SJCRH30 (cell line): ENCODE measurements around the gene STXBP5. TPM values are rescaled to one million over a fixed set of nuclear protein-coding genes. Genes with fewer than 3 reads are reported as not detected.

Experiments
- DNase-seq, 2 experiments: peaks; one replicate each; pipeline ENCODE4 v3.0.0-alpha.2; 2015 to 2020
- H3K27ac ChIP-seq: fragments of 250-450 bp; sonication (Bioruptor Pico); 2 replicates; pipeline ENCODE4 v1.5.1; 2020; ENCODE audit warnings: mild to moderate bottlenecking, moderate library complexity
- H3K27me3 ChIP-seq: fragments of 250-450 bp; sonication (Bioruptor Pico); 2 replicates; pipeline ENCODE4 v1.5.1; 2020; ENCODE audit warnings: mild to moderate bottlenecking, moderate library complexity
- H3K36me3 ChIP-seq: fragments of 250-450 bp; sonication (Bioruptor Pico); 2 replicates; pipeline ENCODE4 v1.5.1; 2020; ENCODE audit warnings: mild to moderate bottlenecking, moderate library complexity
- H3K4me1 ChIP-seq: fragments of 250-450 bp; sonication (Bioruptor Pico); 2 replicates; pipeline ENCODE4 v1.5.1; 2020; ENCODE audit warnings: mild to moderate bottlenecking, moderate library complexity
- H3K4me3 ChIP-seq: fragments of 250-450 bp; sonication (Bioruptor Pico); 2 replicates; pipeline ENCODE4 v1.5.1; 2020; ENCODE audit warnings: mild to moderate bottlenecking, moderate library complexity
- H3K9me3 ChIP-seq: fragments of 250-450 bp; sonication (Bioruptor Pico); replicated peaks from 2 replicates; pipeline ENCODE4 v1.5.1; 2020; ENCODE audit warnings: mild to moderate bottlenecking, moderate library complexity
- total RNA-seq: library from RNA; depleted of rRNA; stranded (reverse); fragments of >200 nt; shearing (Covaris generic); gene quantifications from 2 replicates; pipeline ENCODE4 v1.2.3, GENCODE V29; 2014

Gene STXBP5
- total RNA-seq, 1 experiment from 2014 or later: 33.4 TPM

GRCh38 chr6:147298461-147298860 is 94.2 kb downstream of the STXBP5 start:
- DNase-seq: no peak
- Histone ChIP-seq H3K4me1 (no peaks in the 10 kb centered on the region), H3K27me3 (no peaks in the 10 kb centered on the region), H3K4me3 (no peak overlapping the region), H3K27ac (no peak overlapping the region), H3K36me3 (peaks cover 84% of the 10 kb centered on the region), H3K9me3 (peaks cover 10% of the 10 kb centered on the region)

GRCh38 chr6:147299035-147299434 is 94.8 kb downstream of the STXBP5 start:
- no peak for DNase-seq
- H3K27ac ChIP-seq: no peak overlapping the region
- no peak overlapping the region for H3K4me3 ChIP-seq
- H3K27me3 ChIP-seq: no peaks in the 10 kb centered on the region
- H3K9me3 ChIP-seq: peaks cover 14% of the 10 kb centered on the region
- H3K36me3 ChIP-seq: peaks cover 84% of the 10 kb centered on the region
- H3K4me1 ChIP-seq: no peaks in the 10 kb centered on the region

GRCh38 chr6:147301070-147301469 is 96.9 kb downstream of the STXBP5 start:
- H3K27me3 ChIP-seq: no peaks in the 10 kb centered on the region
- no peak overlapping the region for H3K27ac ChIP-seq
- H3K4me3 ChIP-seq: no peak overlapping the region
- H3K36me3 ChIP-seq: peaks cover 85% of the 10 kb centered on the region
- no peak for DNase-seq
- no peaks in the 10 kb centered on the region for H3K4me1 ChIP-seq
- peaks cover 14% of the 10 kb centered on the region for H3K9me3 ChIP-seq

- Histone ChIP-seq H3K27ac (no peak overlapping the region), H3K4me1 (no peaks in the 10 kb centered on the region), H3K9me3 (peaks cover 9% of the 10 kb centered on the region), H3K27me3 (no peaks in the 10 kb centered on the region), H3K4me3 (no peak overlapping the region), H3K36me3 (peaks cover 66% of the 10 kb centered on the region)
- DNase-seq: no peak
Observed at GRCh38 chr6:147304016-147304415, 99.8 kb downstream of the STXBP5 start.

GRCh38 chr6:147310521-147310920 is 106.3 kb downstream of the STXBP5 start:
- no peaks in the 10 kb centered on the region for H3K9me3 ChIP-seq
- H3K27ac ChIP-seq: no peak overlapping the region
- H3K36me3 ChIP-seq: peaks cover 57% of the 10 kb centered on the region
- H3K4me3 ChIP-seq: no peak overlapping the region
- no peak for DNase-seq
- H3K27me3 ChIP-seq: no peaks in the 10 kb centered on the region
- H3K4me1 ChIP-seq: no peaks in the 10 kb centered on the region

- H3K27ac ChIP-seq: no peak overlapping the region
- no peak overlapping the region for H3K4me3 ChIP-seq
- no peaks in the 10 kb centered on the region for H3K4me1 ChIP-seq
- no peaks in the 10 kb centered on the region for H3K27me3 ChIP-seq
- no peaks in the 10 kb centered on the region for H3K9me3 ChIP-seq
- DNase-seq: no peak
- peaks cover 57% of the 10 kb centered on the region for H3K36me3 ChIP-seq
Observed at GRCh38 chr6:147311218-147311617, 107.0 kb downstream of the STXBP5 start.

GRCh38 chr6:147321260-147321659 is 117.0 kb downstream of the STXBP5 start:
- H3K4me3 ChIP-seq: no peak overlapping the region
- no peaks in the 10 kb centered on the region for H3K9me3 ChIP-seq
- H3K27ac ChIP-seq: no peak overlapping the region
- peaks cover 79% of the 10 kb centered on the region for H3K36me3 ChIP-seq
- DNase-seq: no peak
- no peaks in the 10 kb centered on the region for H3K27me3 ChIP-seq
- H3K4me1 ChIP-seq: no peaks in the 10 kb centered on the region

GRCh38 chr6:147322299-147323162 is 118.3 kb downstream of the STXBP5 start:
- no peak overlapping the region for H3K4me3 ChIP-seq
- H3K4me1 ChIP-seq: no peaks in the 10 kb centered on the region
- H3K27me3 ChIP-seq: no peaks in the 10 kb centered on the region
- H3K27ac ChIP-seq: no peak overlapping the region
- peaks cover 79% of the 10 kb centered on the region for H3K36me3 ChIP-seq
- H3K9me3 ChIP-seq: no peaks in the 10 kb centered on the region
- no peak for DNase-seq

- no peaks in the 10 kb centered on the region for H3K4me1 ChIP-seq
- no peak overlapping the region for H3K27ac ChIP-seq
- H3K9me3 ChIP-seq: no peaks in the 10 kb centered on the region
- DNase-seq: no peak
- H3K4me3 ChIP-seq: no peak overlapping the region
- peaks cover 77% of the 10 kb centered on the region for H3K36me3 ChIP-seq
- no peaks in the 10 kb centered on the region for H3K27me3 ChIP-seq
Observed at GRCh38 chr6:147325557-147325956, 121.3 kb downstream of the STXBP5 start.

GRCh38 chr6:147331401-147331800 is 127.2 kb downstream of the STXBP5 start:
- Histone ChIP-seq H3K9me3 (no peaks in the 10 kb centered on the region), H3K36me3 (peaks cover 70% of the 10 kb centered on the region), H3K4me3 (no peak overlapping the region), H3K4me1 (no peaks in the 10 kb centered on the region), H3K27me3 (no peaks in the 10 kb centered on the region), H3K27ac (no peak overlapping the region)
- DNase-seq: no peak

- H3K27me3 ChIP-seq: no peaks in the 10 kb centered on the region
- no peak overlapping the region for H3K27ac ChIP-seq
- no peaks in the 10 kb centered on the region for H3K4me1 ChIP-seq
- H3K4me3 ChIP-seq: no peak overlapping the region
- no peak for DNase-seq
- peaks cover 53% of the 10 kb centered on the region for H3K36me3 ChIP-seq
- no peaks in the 10 kb centered on the region for H3K9me3 ChIP-seq
Observed at GRCh38 chr6:147337921-147338320, 133.7 kb downstream of the STXBP5 start.

GRCh38 chr6:147341486-147341885 is 137.3 kb downstream of the STXBP5 start:
- no peak for DNase-seq
- Histone ChIP-seq H3K4me3 (no peak overlapping the region), H3K9me3 (no peaks in the 10 kb centered on the region), H3K27ac (no peak overlapping the region), H3K27me3 (no peaks in the 10 kb centered on the region), H3K36me3 (peaks cover 41% of the 10 kb centered on the region), H3K4me1 (no peaks in the 10 kb centered on the region)

GRCh38 chr6:147345902-147346301 is 141.7 kb downstream of the STXBP5 start:
- H3K27ac ChIP-seq: no peak overlapping the region
- H3K4me3 ChIP-seq: no peak overlapping the region
- no peak for DNase-seq
- no peaks in the 10 kb centered on the region for H3K27me3 ChIP-seq
- H3K36me3 ChIP-seq: peaks cover 29% of the 10 kb centered on the region
- no peaks in the 10 kb centered on the region for H3K4me1 ChIP-seq
- no peaks in the 10 kb centered on the region for H3K9me3 ChIP-seq

GRCh38 chr6:147347179-147347881 is 143.1 kb downstream of the STXBP5 start:
- Histone ChIP-seq H3K4me3 (no peak overlapping the region), H3K36me3 (peaks cover 22% of the 10 kb centered on the region), H3K9me3 (no peaks in the 10 kb centered on the region), H3K27ac (no peak overlapping the region), H3K4me1 (no peaks in the 10 kb centered on the region), H3K27me3 (no peaks in the 10 kb centered on the region)
- DNase-seq: no peak

- no peak for DNase-seq
- Histone ChIP-seq H3K36me3 (peaks cover 20% of the 10 kb centered on the region), H3K9me3 (no peaks in the 10 kb centered on the region), H3K27ac (no peak overlapping the region), H3K4me1 (no peaks in the 10 kb centered on the region), H3K27me3 (no peaks in the 10 kb centered on the region), H3K4me3 (no peak overlapping the region)
Observed at GRCh38 chr6:147347882-147348575, 143.8 kb downstream of the STXBP5 start.
